SK-MEL-5 (cell line): ENCODE measurements around the gene STAM. TPM values are rescaled to one million over a fixed set of nuclear protein-coding genes. Genes with fewer than 3 reads are reported as not detected.
"Not testable (repeated sequence)": the region's sequence is repeated elsewhere in the genome, so short reads cannot be mapped to it uniquely, and the experiment has no call there.

ENCODE experiments used
- DNase-seq: peaks from one replicate; pipeline ENCODE4 v3.0.0-alpha.2; 2016; ENCODE audit warnings: low read depth, low spot score
- in situ Hi-C: cut with HindIII; loops from 2 replicates; pipeline ENCODE4 v1.10.0; 2016; ENCODE audit warnings: low sequenced_read_pairs, high pct_unique_total_duplicates, low pct_unique_long_range_greater_than_20kb
- polyA plus RNA-seq, 2 experiments: library from polyadenylated mRNA; depleted of rRNA; stranded (reverse); fragments of >200 nt; gene quantifications; 2 replicates each; pipeline ENCODE4 v1.2.3, GENCODE V29; 2015
- total RNA-seq: library from RNA; depleted of rRNA; stranded (reverse); fragments of >200 nt; shearing (Covaris generic); gene quantifications from 2 replicates; pipeline ENCODE4 v1.2.3, GENCODE V29; 2014; rRNA removed

Gene STAM
- 16.8 and 17.3 TPM in 2 replicates for total RNA-seq
- 14.1 and 23.0 TPM in 2 replicates for polyA plus RNA-seq (2015; cell fraction: cytosol; rRNA removed)
- polyA plus RNA-seq (2015; cell fraction: nucleus; rRNA removed), result 21.3 and 27.8 TPM in 2 replicates

- DNase-seq, result peak; percentile 88
- in situ Hi-C loops, result no loop called here
These were observed at the start of gene STAM for GRCh38 chr10:17643755-17644484. Gene STAM, plus strand, starts transcription at chr10:17644151. Its CDS starts 189 bp downstream, at chr10:17644340.

GRCh38 chr10:17597386-17597785 is 46.6 kb upstream of the STAM start:
- in situ Hi-C loops, result no loop called here
- DNase-seq, result no peak

GRCh38 chr10:17599089-17599488 is 44.9 kb upstream of the STAM start:
- in situ Hi-C loops, result no loop called here
- DNase-seq, result peak; percentile 72

GRCh38 chr10:17605936-17606335 is 38.0 kb upstream of the STAM start:
- in situ Hi-C loops, result no loop called here
- no peak for DNase-seq

GRCh38 chr10:17606547-17607040 is 37.4 kb upstream of the STAM start:
- peak; percentile 11 for DNase-seq
- in situ Hi-C loops, result no loop called here

- no peak for DNase-seq
- in situ Hi-C loops, result no loop called here
These were observed 36.9 kb upstream of the STAM start for GRCh38 chr10:17607060-17607459.

- DNase-seq, result peak; percentile 63
- in situ Hi-C loops, result no loop called here
These were observed 36.2 kb upstream of the STAM start for GRCh38 chr10:17607603-17608332.

GRCh38 chr10:17609523-17610079 is 34.4 kb upstream of the STAM start:
- in situ Hi-C loops, result no loop called here
- no peak for DNase-seq

GRCh38 chr10:17616403-17617030 is 27.4 kb upstream of the STAM start:
- in situ Hi-C loops, result no loop called here

GRCh38 chr10:17617031-17617911 is 26.7 kb upstream of the STAM start, which contains the start of gene HACD1:
Gene HACD1, minus strand, starts transcription at chr10:17617374. Its CDS starts 35 bp downstream, at chr10:17617339.
- in situ Hi-C loops, result no loop called here

More at GRCh38 chr10:17616403-17617030, 27.4 kb upstream of the STAM start:
- peak; percentile 47 for DNase-seq

GRCh38 chr10:17622061-17622460 is 21.9 kb upstream of the STAM start:
- in situ Hi-C loops, result no loop called here
- DNase-seq, result no peak

More at GRCh38 chr10:17617031-17617911, 26.7 kb upstream of the STAM start, which contains the start of gene HACD1:
- peak; percentile 41 for DNase-seq

- DNase-seq, result peak; percentile 41
- in situ Hi-C loops, result no loop called here
These were observed 19.0 kb upstream of the STAM start for GRCh38 chr10:17624996-17625395.

- no peak for DNase-seq
- in situ Hi-C loops, result no loop called here
These were observed 17.3 kb upstream of the STAM start for GRCh38 chr10:17626656-17627055.

- DNase-seq, in situ Hi-C loops: not testable (repeated sequence)
These were observed 11.4 kb upstream of the STAM start for GRCh38 chr10:17632590-17632989.

GRCh38 chr10:17633353-17633752 is 10.6 kb upstream of the STAM start:
- no peak for DNase-seq

GRCh38 chr10:17637869-17638268 is 6.1 kb upstream of the STAM start:
- in situ Hi-C loops, result no loop called here
- DNase-seq, result no peak

More at GRCh38 chr10:17633353-17633752, 10.6 kb upstream of the STAM start:
- in situ Hi-C loops, result no loop called here
